ENCODE data around the gene KLHL10. TPM values are rescaled to one million over a fixed set of nuclear protein-coding genes. Genes with fewer than 3 reads are reported as not detected.
"Not testable (repeated sequence)": the region's sequence is repeated elsewhere in the genome, so short reads cannot be mapped to it uniquely, and the experiment has no call there.

KLHL10 gene
- total RNA-seq, 2 donors from 2014 or later, result 0.32 to 0.43 TPM

GRCh38 chr17:41840781-41841180 lies 3.2 kb downstream of the KLHL10 start:
- peak; percentile 46 for DNase-seq (ENCODE audit: low spot score)

GRCh38 chr17:41844971-41845370 lies 7.3 kb downstream of the KLHL10 start:
- intact Hi-C loops (cut with DNase I), result no loop called here

More at GRCh38 chr17:41840781-41841180, 3.2 kb downstream of the KLHL10 start:
- intact Hi-C loops (cut with DNase I), result not testable (repeated sequence)

DNA sequence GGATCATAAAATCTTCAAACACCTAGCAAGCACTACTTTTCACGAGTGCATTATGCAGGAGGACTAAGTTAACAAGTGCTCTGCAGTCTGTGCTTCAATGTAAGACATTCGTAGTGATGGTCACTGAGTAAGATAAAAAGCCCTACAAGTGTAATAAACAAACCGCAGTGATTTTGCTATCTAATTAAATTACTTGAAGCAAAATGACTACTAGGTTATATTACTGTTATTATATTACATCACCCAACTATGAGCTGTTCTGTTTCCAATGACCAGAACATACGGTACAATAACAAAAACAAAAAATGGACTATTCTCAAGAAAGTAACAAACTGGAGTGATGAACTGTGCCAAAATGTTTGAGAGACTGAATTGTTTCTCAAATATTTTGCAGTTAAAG lies 11.2 kb downstream of the KLHL10 start:
- intact Hi-C loops (cut with DNase I), result no loop called here
- DNase-seq (ENCODE audit: low spot score), result no peak

More at GRCh38 chr17:41844971-41845370, 7.3 kb downstream of the KLHL10 start:
- no peak for DNase-seq (ENCODE audit: low spot score)

- no peak for DNase-seq (ENCODE audit: low spot score)
- intact Hi-C loops (cut with DNase I), result no loop called here
These were observed 11.8 kb downstream of the KLHL10 start for GRCh38 chr17:41849251-41849990.

DNA sequence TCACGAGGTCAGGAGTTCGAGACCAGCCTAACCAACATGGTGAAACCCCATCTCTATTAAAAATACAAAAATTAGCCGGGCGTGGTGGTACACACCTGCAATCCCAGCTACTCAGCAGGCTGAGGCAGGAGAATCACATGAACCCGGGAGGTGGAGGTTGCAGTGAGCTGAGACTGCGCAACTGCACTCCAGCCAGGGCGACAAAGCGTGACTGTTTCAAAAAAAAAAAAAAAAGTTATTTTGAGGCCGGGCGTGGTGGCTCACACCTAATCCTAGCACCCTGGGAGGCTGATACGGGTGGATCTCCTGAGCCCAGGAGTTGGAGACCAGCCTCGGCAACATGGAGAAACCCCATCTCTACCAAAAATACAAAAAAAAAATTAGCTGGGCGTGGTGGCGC lies 13.8 kb downstream of the KLHL10 start:
- intact Hi-C loops (cut with DNase I), result not testable (repeated sequence)
- peak; percentile 29 for DNase-seq (ENCODE audit: low spot score)

- intact Hi-C loops (cut with DNase I), result no loop called here
- DNase-seq (ENCODE audit: low spot score), result no peak
These were observed 22.8 kb downstream of the KLHL10 start for GRCh38 chr17:41860254-41860931.

GRCh38 chr17:41863074-41863848 lies 25.6 kb downstream of the KLHL10 start:
- peak; percentile 51 for DNase-seq (ENCODE audit: low spot score)
- intact Hi-C loops (cut with DNase I), result no loop called here

DNA sequence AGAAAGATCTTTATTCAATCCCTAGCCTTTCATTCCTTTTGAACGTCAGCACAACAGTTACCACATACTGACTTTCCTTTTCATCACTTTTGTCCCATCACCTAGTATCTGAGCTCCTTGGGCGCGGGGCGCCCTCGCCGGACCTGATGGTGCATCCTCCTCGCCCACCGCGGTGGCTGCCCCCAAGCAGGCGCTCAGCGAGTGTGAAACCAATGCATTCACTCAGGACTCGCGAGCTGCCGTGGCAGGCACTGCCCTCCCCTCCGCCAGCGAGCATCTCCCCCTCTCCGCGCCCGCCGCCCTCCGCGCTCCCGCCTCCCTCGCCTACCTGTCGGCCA lies 26.8 kb downstream of the KLHL10 start:
- no peak for DNase-seq (ENCODE audit: low spot score)
- intact Hi-C loops (cut with DNase I), result no loop called here

DNA sequence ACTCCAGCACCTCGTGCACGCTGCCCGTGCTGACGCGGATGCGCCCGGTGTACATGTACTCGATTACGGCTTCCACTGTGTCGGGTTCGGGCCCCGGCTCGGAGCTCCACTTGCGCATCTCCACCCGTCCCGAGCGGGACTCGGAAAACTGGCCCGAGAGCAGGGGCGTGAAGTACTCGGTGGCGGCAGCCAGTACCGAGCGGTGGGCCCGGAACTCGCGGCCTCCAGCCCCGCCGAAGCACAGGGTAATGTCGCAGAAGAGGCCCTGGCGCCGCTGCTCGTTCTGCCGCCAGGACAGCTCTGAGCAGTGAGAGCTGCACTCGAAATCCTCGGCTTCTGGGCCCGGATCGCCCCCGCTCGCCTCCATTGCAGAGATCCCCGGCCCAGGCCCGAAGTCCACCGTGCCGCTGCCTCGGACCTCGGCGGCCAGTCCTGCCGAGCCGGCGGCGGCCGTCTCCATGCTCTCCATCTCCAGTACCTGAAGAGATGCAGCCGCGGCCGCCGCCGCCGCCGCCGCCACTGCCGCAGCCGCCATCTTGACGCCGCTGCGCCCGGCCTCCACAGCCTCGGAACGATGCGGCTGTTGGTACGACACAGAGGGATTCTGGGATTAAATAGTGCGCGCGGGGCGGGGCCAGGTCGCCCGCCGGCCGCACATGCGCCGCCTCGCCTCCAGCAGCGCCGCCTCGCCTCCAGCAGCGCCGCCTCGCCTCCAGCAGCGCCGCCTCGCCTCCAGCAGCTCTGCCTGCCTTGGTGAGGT lies 27.4 kb downstream of the KLHL10 start, which contains the start of gene KLHL11:
KLHL11 (minus strand) TSS at position 588 of the 760 bp plus-strand sequence; CDS start at position 535, 53 bp downstream.
- peak; percentile 96 for DNase-seq (ENCODE audit: low spot score)
- intact Hi-C loops (cut with DNase I), result no loop called here

GRCh38 chr17:41865596-41865893 lies 27.9 kb downstream of the KLHL10 start:
- intact Hi-C loops (cut with DNase I), result no loop called here
- no peak for DNase-seq (ENCODE audit: low spot score)

DNA sequence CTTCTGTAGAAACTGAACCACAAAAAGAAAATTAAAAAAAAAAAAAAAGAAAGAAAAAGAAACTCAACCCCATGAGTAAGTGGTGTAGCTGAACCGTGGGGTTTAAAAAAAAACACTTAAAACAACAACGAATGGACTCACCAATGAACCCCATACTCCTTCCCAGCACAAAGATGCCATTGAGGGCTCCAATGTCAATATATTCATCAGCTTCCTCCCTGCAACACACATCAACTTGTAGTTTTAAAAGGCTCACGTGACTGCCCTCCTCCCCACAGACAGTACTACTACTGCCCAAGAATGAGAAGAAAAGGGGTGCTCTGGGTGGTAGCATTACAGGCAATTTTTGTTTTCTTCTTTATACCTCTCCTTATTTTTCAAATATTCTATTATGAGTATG lies 30.9 kb downstream of the KLHL10 start:
- intact Hi-C loops (cut with DNase I), result no loop called here
- DNase-seq (ENCODE audit: low spot score), result peak; percentile 2

GRCh38 chr17:41869426-41869825 lies 31.8 kb downstream of the KLHL10 start:
- intact Hi-C loops (cut with DNase I), result no loop called here
- peak; percentile 42 for DNase-seq (ENCODE audit: low spot score)

GRCh38 chr17:41870097-41870496 lies 32.5 kb downstream of the KLHL10 start:
- intact Hi-C loops (cut with DNase I), result no loop called here
- DNase-seq (ENCODE audit: low spot score), result peak; percentile 15

DNA sequence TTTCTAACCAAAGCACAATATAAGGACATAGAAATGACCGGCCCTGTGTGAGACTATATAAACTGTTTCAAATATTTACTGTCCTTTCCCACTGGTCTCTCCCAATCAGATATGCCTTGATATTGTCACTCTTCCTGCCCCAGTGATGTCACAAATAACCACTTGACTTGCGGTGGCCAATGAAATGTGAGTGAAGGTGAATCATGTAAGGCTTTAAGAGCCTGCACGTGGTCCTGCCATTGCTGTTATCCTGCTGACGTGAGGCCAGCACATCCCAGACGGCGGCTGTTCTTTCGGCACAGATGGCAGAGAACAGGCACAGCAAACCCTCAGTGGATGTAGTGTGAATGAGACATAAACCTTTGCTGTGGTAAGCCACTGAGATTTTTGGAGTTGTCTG lies 33.0 kb downstream of the KLHL10 start:
- DNase-seq (ENCODE audit: low spot score), result peak; percentile 29
- intact Hi-C loops (cut with DNase I), result no loop called here

GRCh38 chr17:41871789-41872188 lies 34.2 kb downstream of the KLHL10 start:
- DNase-seq (ENCODE audit: low spot score), result peak; percentile 51
- intact Hi-C loops (cut with DNase I), result no loop called here

DNA sequence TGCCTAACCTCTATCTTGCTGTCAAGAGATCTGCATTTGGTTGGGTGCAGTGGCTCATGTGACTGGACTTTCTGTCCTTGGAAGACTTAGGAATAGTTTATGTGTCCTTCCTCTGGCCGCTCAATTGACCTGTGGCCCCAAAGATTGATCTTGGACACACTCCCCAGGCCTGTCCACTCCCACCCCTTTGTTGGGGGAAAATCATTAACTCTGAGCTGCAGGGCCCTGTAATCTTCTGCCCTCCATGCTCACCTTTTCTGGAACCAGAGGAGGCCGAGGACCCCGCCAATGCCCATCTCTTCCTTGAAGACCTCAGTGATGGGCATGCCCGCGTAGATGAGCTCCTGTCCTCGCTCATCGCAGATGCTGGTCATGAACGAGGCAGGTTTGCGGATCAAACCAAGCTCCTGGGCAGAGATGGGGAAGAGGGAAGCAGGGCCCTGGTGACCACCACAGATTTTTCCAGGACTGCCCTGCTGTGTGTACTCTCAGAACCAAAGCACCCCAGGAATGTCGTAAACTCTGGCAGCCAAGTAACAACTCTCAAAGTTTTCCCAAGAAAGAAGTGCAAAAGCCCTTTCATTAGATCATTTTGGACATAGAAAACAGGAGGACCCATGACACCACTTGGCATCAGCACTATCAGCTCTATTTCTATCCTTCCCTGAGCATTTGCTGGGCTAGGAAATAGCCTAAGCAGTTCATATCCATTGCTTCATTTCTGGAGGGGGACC lies 36.1 kb downstream of the KLHL10 start:
- intact Hi-C loops (cut with DNase I), result no loop called here
- DNase-seq (ENCODE audit: low spot score), result peak; percentile 78

GRCh38 chr17:41874293-41874670 lies 36.7 kb downstream of the KLHL10 start:
- peak; percentile 50 for DNase-seq (ENCODE audit: low spot score)
- intact Hi-C loops (cut with DNase I), result not testable (repeated sequence)

- intact Hi-C loops (cut with DNase I), result no loop called here
These were observed 42.5 kb downstream of the KLHL10 start for GRCh38 chr17:41880130-41880529.

DNA sequence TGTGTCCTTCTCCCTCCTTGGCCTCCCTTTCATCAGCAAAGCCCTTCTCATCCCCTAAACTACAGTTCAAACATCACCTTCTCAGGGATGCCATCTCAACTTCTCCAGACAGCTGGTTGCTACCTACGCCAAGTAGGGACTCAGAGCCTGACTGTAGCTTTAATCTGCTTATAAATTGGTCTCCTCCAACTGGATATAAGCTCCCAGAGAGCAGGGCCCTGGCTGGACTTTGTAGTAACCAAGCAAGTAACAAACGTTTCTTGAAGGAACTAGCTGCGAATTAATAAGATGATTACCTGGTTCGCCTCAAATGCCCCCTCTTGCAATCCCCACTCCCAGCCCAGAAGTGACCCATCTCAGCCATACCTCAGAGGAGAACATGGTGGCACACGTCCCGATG lies 45.1 kb downstream of the KLHL10 start:
- no peak for DNase-seq (ENCODE audit: low spot score)
- intact Hi-C loops (cut with DNase I), result no loop called here

More at GRCh38 chr17:41880130-41880529, 42.5 kb downstream of the KLHL10 start:
- DNase-seq (ENCODE audit: low spot score), result no peak
